Measurements from ENCODE around the gene FHOD3. TPM values are rescaled to one million over a fixed set of nuclear protein-coding genes. Genes with fewer than 3 reads are reported as not detected.
A peak's percentile ranks its signal among the peaks of the same experiment; 100 is the strongest.

The FHOD3 gene
- polyA plus RNA-seq, 2 of the 4 experiments (the other 2 are of a cell fraction): 2.5 to 3.6 TPM

GRCh38 chr18:36441426-36442240, 144.1 kb downstream of the FHOD3 start:
- 28% methylated on average over 9 of the region's 9 CpGs for WGBS (ENCODE audit: missing lambda C conversion rate)
- Histone ChIP-seq H3K4me3 (no peak overlapping the region), H3K4me2 (peak overlapping the region; percentile 48), H3K4me1 (peaks cover 14% of the 10 kb centered on the region; the same call in 2 of the 3 replicates), H3K9me3 (no peaks in the 10 kb centered on the region), H3K27ac (peak overlapping the region in 1 of 2 experiments; percentile 54; a peak in 2 of 6 replicates)
- POLR2A ChIA-PET: no interaction called here
- FAIRE-seq (no peak), ATAC-seq (no peak), DNase-seq (ENCODE audit: low read depth in 1 of 2, low spot score in 1 of 2) (no peak)
- TF ChIP-seq POLR2A (IDR thresholded peaks at IDR 0.05; ENCODE audit: low read length) (no peak), FOSL2 (IDR thresholded peaks at IDR 0.05) (no peak), FOSL2 (CRISPR knock-in tag; IDR thresholded peaks at IDR 0.05) (0 out of 2 replicates have a peak, but pooled peaks have one; percentile 40), EHF (CRISPR knock-in tag; IDR thresholded peaks at IDR 0.05) (no peak)
- CTCF ChIA-PET: interaction anchor here (1.0 to 1.2 kb wide), 2 partner anchors 12 to 44 kb away, joined by 3 read pairs; no protein-coding TSS in a partner anchor

- POLR2A ChIA-PET: no interaction called here
- Histone ChIP-seq H3K4me2 (no peak overlapping the region), H3K9me3 (no peaks in the 10 kb centered on the region), H3K4me3 (no peak overlapping the region), H3K27ac (no peak overlapping the region), H3K4me1 (peaks cover 14% of the 10 kb centered on the region; the same call in 2 of the 3 replicates)
- no peak for ATAC-seq
- TF ChIP-seq REST (IDR thresholded peaks at IDR 0.05) (no peak), CEBPB (IDR thresholded peaks at IDR 0.05) (no peak), NR3C1 (IDR thresholded peaks at IDR 0.05) (no peak), EP300 (IDR thresholded peaks at IDR 0.05) (no peak), SREBF2 (IDR thresholded peaks at IDR 0.05) (no peak), HOXA7 (CRISPR knock-in tag; IDR thresholded peaks at IDR 0.05) (no peak), ATOH8 (CRISPR knock-in tag; IDR thresholded peaks at IDR 0.05; ENCODE audit: low read depth) (no peak), JUNB (IDR thresholded peaks at IDR 0.05) (no peak), HEYL (CRISPR knock-in tag; IDR thresholded peaks at IDR 0.05) (no peak), SMC3 (IDR thresholded peaks at IDR 0.05) (no peak), EHMT2 (IDR thresholded peaks at IDR 0.05; ENCODE audit: low read depth) (no peak), CBX2 (IDR thresholded peaks at IDR 0.05; ENCODE audit: borderline replicate concordance, low read depth) (no peak)
- 85% methylated on average over 3 of the region's 3 CpGs for WGBS (ENCODE audit: missing lambda C conversion rate)
- no peak for FAIRE-seq
- CTCF ChIA-PET: interaction anchor here (1.2 kb wide), 1 partner anchor 13 kb away, joined by 3 read pairs; no protein-coding TSS in a partner anchor
- no peak for DNase-seq (ENCODE audit: low read depth in 1 of 2, low spot score in 1 of 2)
Measured at GRCh38 chr18:36442717-36443116, 145.2 kb downstream of the FHOD3 start.

GRCh38 chr18:36446059-36446458, 148.5 kb downstream of the FHOD3 start:
- Histone ChIP-seq H3K9me3 (no peaks in the 10 kb centered on the region), H3K27ac (no peak overlapping the region), H3K4me3 (no peak overlapping the region), H3K4me1 (peaks cover 14% of the 10 kb centered on the region; the same call in 2 of the 3 replicates), H3K4me2 (no peak overlapping the region)
- DNase-seq (ENCODE audit: low read depth in 1 of 2, low spot score in 1 of 2) (no peak), FAIRE-seq (no peak), ATAC-seq (no peak)
- TF ChIP-seq HES2 (IDR thresholded peaks at IDR 0.05) (no peak), KDM1A (IDR thresholded peaks at IDR 0.05; ENCODE audit: low read depth) (no peak), HOXA7 (CRISPR knock-in tag; IDR thresholded peaks at IDR 0.05) (no peak), RCOR1 (IDR thresholded peaks at IDR 0.05; ENCODE audit: low read depth, low read length) (no peak), JUN (IDR thresholded peaks at IDR 0.05) (no peak), FOSL2 (IDR thresholded peaks at IDR 0.05) (no peak), FOSL2 (CRISPR knock-in tag; IDR thresholded peaks at IDR 0.05) (no peak), ZC3H11A (IDR thresholded peaks at IDR 0.05) (no peak), HOXB5 (CRISPR knock-in tag; IDR thresholded peaks at IDR 0.05) (no peak), CBX8 (IDR thresholded peaks at IDR 0.05) (no peak)
- 66% methylated on average over 7 of the region's 11 CpGs for WGBS (ENCODE audit: missing lambda C conversion rate)
- POLR2A ChIA-PET: no interaction called here
- CTCF ChIA-PET: interaction anchor here (0.8 kb wide), 1 partner anchor 198 kb away, joined by 3 read pairs; no protein-coding TSS in a partner anchor
